Gastroesophageal sphincter (tissue), 4 donors: ENCODE data around the gene SLC38A10. TPM values are rescaled to one million over a fixed set of nuclear protein-coding genes. Genes with fewer than 3 reads are reported as not detected.

Experiments used
- ATAC-seq: fragments of 150-250 bp; one replicate; pipeline ENCODE4 v1.9.1; 2016; ENCODE audit warnings: mild to moderate bottlenecking, moderate library complexity
- H3K27ac ChIP-seq, 4 donors: fragments of 200-600 bp; sonication (generic) in 3 of 4; 1 replicate in 3 of 4; 2 replicates in 1 of 4; pipeline ENCODE4 v1.5.1; 2016 to 2019
- H3K27me3 ChIP-seq: fragments of 200-600 bp; sonication (generic); one replicate; pipeline ENCODE4 v1.5.1; 2019
- H3K36me3 ChIP-seq, 2 donors: fragments of 200-600 bp; sonication (generic); one replicate each; pipeline ENCODE4 v1.5.1; 2019; ENCODE audit warnings: control low read depth in 1 of 2
- H3K4me1 ChIP-seq, 3 donors: fragments of 200-600 bp; sonication (generic); 1 replicate in 2 of 3; 2 replicates in 1 of 3; pipeline ENCODE4 v1.5.1; 2016 to 2019; ENCODE audit warnings: control low read depth in 2 of 3
- H3K4me3 ChIP-seq, 2 donors: fragments of 200-600 bp; sonication (generic); one replicate each; pipeline ENCODE4 v1.5.1; 2019; ENCODE audit warnings: mild to moderate bottlenecking in 1 of 2, moderate library complexity in 1 of 2
- H3K9me3 ChIP-seq, 3 donors: fragments of 200-600 bp; sonication (generic); one replicate each; pipeline ENCODE4 v1.5.1; 2017 to 2019; ENCODE audit warnings: control low read depth in 2 of 3
- CTCF ChIP-seq, 4 experiments: fragments of 200-600 bp in 2 of 4; fragments of 450-650 bp in 2 of 4; sonication (generic) in 1 of 4; IDR thresholded peaks; one replicate each; pipeline ENCODE4 v1.5.1; 2017 to 2019; ENCODE audit warnings: antibody characterized with exemption in 4 of 4, mild to moderate bottlenecking in 2 of 4, moderate library complexity in 2 of 4
- EP300 ChIP-seq: sonication (generic); formaldehyde crosslinking; IDR thresholded peaks from one replicate; pipeline ENCODE4 v1.6.1; 2017; ENCODE audit warnings: antibody characterized with exemption, mild to moderate bottlenecking
- POLR2A ChIP-seq, 2 donors: fragments of 450-650 bp; IDR thresholded peaks; one replicate each; pipeline ENCODE4 v1.6.1; 2017; ENCODE audit warnings: antibody characterized with exemption in 2 of 2, mild to moderate bottlenecking in 2 of 2, moderate library complexity in 1 of 2
- POLR2AphosphoS5 ChIP-seq: sonication (generic); formaldehyde crosslinking; IDR thresholded peaks from one replicate; pipeline ENCODE4 v1.6.1; 2017; ENCODE audit warnings: antibody characterized with exemption
- WGBS, 2 donors: methylation state at CpG; one replicate each; pipeline ENCODE4 v1.1.5; 2018; ENCODE audit warnings: low coverage in 1 of 2; 5-methylcytosine and 5-hydroxymethylcytosine counted together
- total RNA-seq, 4 donors: library from RNA; depleted of rRNA; stranded (reverse); fragments of >200 nt; gene quantifications; one replicate each; pipeline ENCODE4 v1.1.0, GENCODE V29; 2016

Gene SLC38A10
- total RNA-seq, 4 donors from 2014 or later: 70.5 to 99.6 (median 81.8) TPM

DNA sequence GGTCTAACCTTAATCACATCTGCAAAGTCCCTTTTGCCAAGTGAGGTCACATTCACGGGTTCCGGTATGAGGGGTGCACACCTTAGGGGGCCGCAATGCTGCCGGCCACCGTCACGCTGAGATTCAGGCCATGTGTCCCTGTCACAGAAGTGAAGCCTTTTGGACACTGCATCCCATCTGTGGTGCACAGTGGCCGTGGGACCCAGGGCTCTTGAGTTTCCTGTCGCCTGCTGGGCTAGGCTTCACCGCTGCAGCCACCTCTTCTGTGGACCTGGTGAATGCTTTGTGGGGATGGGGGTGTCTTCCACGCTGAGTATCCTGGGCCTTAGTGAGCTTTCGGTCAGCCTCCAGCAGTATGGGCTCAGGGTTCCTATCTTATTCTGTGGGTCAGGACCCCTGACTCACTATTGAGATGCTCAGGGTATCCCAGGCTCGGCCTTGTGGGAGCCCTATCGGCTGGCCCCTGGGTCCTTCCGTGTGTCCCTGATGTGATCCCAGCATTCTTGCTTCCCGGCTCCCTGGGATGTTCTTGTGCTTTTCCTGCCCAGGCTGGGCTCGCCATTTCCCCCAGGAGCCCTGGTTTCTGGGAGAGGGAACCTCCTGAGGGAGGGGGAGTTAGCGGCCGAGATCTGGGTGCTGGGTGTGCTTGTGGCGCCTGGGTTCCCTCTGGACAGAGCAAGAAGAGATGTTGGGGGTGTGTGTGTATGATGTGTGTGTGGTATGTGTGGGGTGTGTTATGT, 4.9 kb upstream of the SLC38A10 start:
- no peak overlapping the region for H3K4me3 ChIP-seq
- ATAC-seq: no peak
- 100% methylated on average over 3 of the region's 19 CpGs; no CpG with 5 or more reads in 1 of the 2 donors for WGBS, 2 donors
- H3K27ac ChIP-seq: no peak overlapping the region
- no peaks in the 10 kb centered on the region for H3K36me3 ChIP-seq
- TF ChIP-seq CTCF (IDR thresholded peaks at IDR 0.05): no peak
- TF ChIP-seq EP300: no peak
- TF ChIP-seq POLR2A (IDR thresholded peaks at IDR 0.05): no peak
- no peaks in the 10 kb centered on the region for H3K9me3 ChIP-seq
- H3K27me3 ChIP-seq: no peaks in the 10 kb centered on the region
- peaks cover 0 to 12% (median 8%) of the 10 kb centered on the region in 3 donors for H3K4me1 ChIP-seq

DNA sequence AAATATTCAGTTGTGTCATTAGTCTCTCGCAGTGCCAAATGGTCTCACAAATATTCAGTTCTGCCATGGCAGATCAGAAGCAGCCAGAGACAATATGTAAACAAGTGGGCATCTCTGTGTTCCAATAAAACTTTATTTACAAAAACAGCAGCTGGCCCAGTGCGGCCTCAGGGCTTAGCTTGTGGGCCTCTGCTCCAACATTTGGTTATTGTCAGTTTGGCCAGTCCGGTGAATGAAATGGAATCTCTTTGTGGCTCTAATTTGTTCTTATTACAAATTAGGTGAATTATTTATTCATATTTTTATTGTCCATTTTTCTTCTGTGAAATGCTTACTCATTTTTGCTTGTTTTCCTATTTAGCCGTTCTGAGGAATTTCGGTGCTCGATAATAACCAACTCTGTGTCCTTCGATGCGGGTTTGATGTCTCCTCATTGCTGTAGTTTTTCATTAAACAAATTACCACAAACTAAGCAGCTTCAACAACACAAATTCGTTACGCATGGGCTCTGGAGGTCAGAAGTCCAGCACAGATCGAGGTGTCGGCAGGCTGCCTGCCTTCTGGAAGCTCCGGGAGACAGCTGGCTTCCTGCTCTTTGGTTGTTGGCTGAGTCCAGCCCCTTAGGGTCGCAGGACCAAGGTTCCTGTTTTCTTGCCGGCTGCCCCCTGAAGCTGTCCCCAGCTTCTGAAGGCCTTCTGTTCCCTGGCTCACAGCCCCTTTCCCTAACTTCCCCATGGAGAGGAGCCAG, 4.1 kb upstream of the SLC38A10 start:
- H3K36me3 ChIP-seq: no peaks in the 10 kb centered on the region
- no peak for TF ChIP-seq CTCF (IDR thresholded peaks at IDR 0.05)
- no peak for TF ChIP-seq POLR2AphosphoS5
- TF ChIP-seq POLR2A (IDR thresholded peaks at IDR 0.05): no peak
- no peak for TF ChIP-seq EP300
- H3K9me3 ChIP-seq: no peaks in the 10 kb centered on the region
- H3K4me1 ChIP-seq: peaks cover 0 to 17% (median 8%) of the 10 kb centered on the region in 3 donors
- no peaks in the 10 kb centered on the region for H3K27me3 ChIP-seq
- 61 to 78% methylated on average over 14 of the region's 15 CpGs for WGBS, 2 donors
- no peak overlapping the region for H3K27ac ChIP-seq
- H3K4me3 ChIP-seq: no peak overlapping the region
- no peak for ATAC-seq

- Histone ChIP-seq H3K9me3 (no peaks in the 10 kb centered on the region), H3K4me3 (no peak overlapping the region), H3K36me3 (no peaks in the 10 kb centered on the region), H3K27ac (no peak overlapping the region), H3K4me1 (peaks cover 0 to 24% (median 8%) of the 10 kb centered on the region in 3 donors), H3K27me3 (no peaks in the 10 kb centered on the region)
- TF ChIP-seq POLR2AphosphoS5 (peak; percentile 76), CTCF (IDR thresholded peaks at IDR 0.05) (no peak)
- ATAC-seq: no peak
- 76 to 80% methylated on average over 4 to 8 of the region's 11 CpGs for WGBS, 2 donors
Measured at GRCh38 chr17:81298325-81298990, 3.4 kb upstream of the SLC38A10 start.

DNA sequence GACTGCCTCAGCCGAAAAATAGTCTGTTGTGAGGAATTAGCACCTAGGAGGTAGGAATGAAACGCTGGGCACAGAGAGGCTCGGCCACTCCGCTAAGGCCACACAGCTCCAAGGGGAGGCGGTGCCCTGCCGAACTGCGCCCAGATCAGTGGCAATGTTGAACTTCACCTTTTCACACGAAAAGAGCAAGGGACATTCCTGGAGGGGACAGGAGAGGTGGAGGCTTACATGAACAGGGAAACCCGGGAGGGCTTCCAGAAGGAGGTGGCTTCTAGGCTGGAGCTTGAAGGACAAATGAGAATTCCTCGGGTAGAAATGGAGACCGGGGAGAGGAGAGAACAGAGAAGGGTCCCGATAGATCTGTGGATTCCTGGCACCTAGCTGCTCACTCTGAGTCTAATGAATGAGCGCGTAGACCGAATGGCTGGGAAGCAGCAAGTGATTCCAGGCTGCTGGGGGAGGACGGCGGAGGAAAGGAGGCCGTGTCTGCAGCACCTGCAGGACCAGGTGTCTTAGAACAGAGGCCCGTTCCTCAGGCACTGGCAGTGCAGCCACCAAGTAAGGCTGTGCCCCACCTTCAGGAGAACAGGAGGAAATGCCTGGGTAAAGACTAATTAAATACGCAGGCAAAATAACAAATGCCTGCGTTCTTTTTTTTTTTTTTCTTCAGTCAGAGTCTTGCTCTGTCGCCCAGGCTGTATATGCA, 722 bp upstream of the SLC38A10 start:
- ATAC-seq: peak; percentile 16
- Histone ChIP-seq H3K4me1 (peaks cover 0 to 47% (median 11%) of the 10 kb centered on the region in 3 donors), H3K9me3 (no peaks in the 10 kb centered on the region), H3K36me3 (no peaks in the 10 kb centered on the region), H3K27ac (peak overlapping the region; percentile 65 to 98 (median 95)), H3K27me3 (no peaks in the 10 kb centered on the region), H3K4me3 (peak overlapping the region; percentile 55 to 94)
- TF ChIP-seq POLR2A (IDR thresholded peaks at IDR 0.05): no peak
- peak in 3 of 4 experiments; percentile 35 to 56 (median 36) for TF ChIP-seq CTCF (IDR thresholded peaks at IDR 0.05)
- peak; percentile 46 for TF ChIP-seq POLR2AphosphoS5
- WGBS, 2 donors: 18 to 22% methylated on average over 8 to 16 of the region's 22 CpGs
